Right cardiac atrium (tissue), 5 donors: ENCODE data around the gene CTNNA3. TPM values are rescaled to one million over a fixed set of nuclear protein-coding genes. Genes with fewer than 3 reads are reported as not detected.

Experiments used
- ATAC-seq, 2 donors: fragments of 200-7000 bp; cut with Tn5 transposase; one replicate each; pipeline versions ENCODE4 v1.8.0 to v1.9.1; 2020; ENCODE audit warnings: moderate library complexity in 2 of 2, mild to moderate bottlenecking in 1 of 2
- DNase-seq, 3 donors: peaks; one replicate each; pipeline ENCODE4 v3.0.0-alpha.2; 2020
- H3K27ac ChIP-seq: one replicate; pipeline ENCODE4 v1.5.1; 2013; ENCODE audit warnings: mild to moderate bottlenecking, low read length, control low read depth, moderate library complexity
- H3K27me3 ChIP-seq: one replicate; pipeline ENCODE4 v1.6.1; 2013; ENCODE audit not compliant: control insufficient read depth, insufficient read depth
- H3K4me1 ChIP-seq: one replicate; pipeline ENCODE4 v1.6.1; 2013; ENCODE audit warnings: low read length; ENCODE audit not compliant: control insufficient read depth, insufficient read depth
- H3K4me3 ChIP-seq: one replicate; pipeline ENCODE4 v1.5.1; 2013; ENCODE audit warnings: low read length, control low read depth
- H3K9me3 ChIP-seq: one replicate; pipeline ENCODE4 v1.6.1; 2013; ENCODE audit warnings: low read length; ENCODE audit not compliant: control insufficient read depth
- WGBS: extraction: QIAGEN DNeasy Blood & Tissue Kit; methylation state at CpG from one replicate; pipeline ENCODE4 v1.1.7; 2013; 5-methylcytosine and 5-hydroxymethylcytosine counted together
- intact Hi-C, 4 donors: fragments of 100-400 bp; cut with DNase I; formaldehyde crosslinking; loops; one replicate each; pipeline versions ENCODE4 v1.11.0 to v1.14.0; 2022 to 2023
- polyA plus RNA-seq: library from polyadenylated mRNA; stranded (reverse); fragments of 200-250 nt; gene quantifications from one replicate; pipeline ENCODE4 v1.2.3, GENCODE V29; 2013
- total RNA-seq, 4 donors: library from RNA; stranded (reverse); fragmentation: NEBNext Ultra II Directional; extraction: Animal tissue kit (Norgen Biotek cat#: 25700); gene quantifications; one replicate each; pipeline ENCODE4 v1.2.1, GENCODE V29; 2021
- donor health status: healthy with polysubstance abuse.
- donor health status: DM: no; HTN: yes; CAD: no.
- donor health status: DM: no; HTN: no; CAD: no.
- donor health status: DM: no; HTN: yes; CAD: no; lungs with severe emphysema.
- donor health status: DM: yes; HTN: yes; CAD: no.

The CTNNA3 gene
- total and polyA plus RNA-seq, 5 donors, result 4.5 to 81.7 (median 67.7) TPM

GRCh38 chr10:67173787-67174186, 522.2 kb downstream of the CTNNA3 start:
- Histone ChIP-seq H3K27me3 (no peaks in the 10 kb centered on the region), H3K4me3 (no peak overlapping the region), H3K9me3 (no peaks in the 10 kb centered on the region), H3K4me1 (no peaks in the 10 kb centered on the region), H3K27ac (no peak overlapping the region)
- DNase-seq, result no peak
- intact Hi-C loops, result no loop called here
- no peak for ATAC-seq

DNA sequence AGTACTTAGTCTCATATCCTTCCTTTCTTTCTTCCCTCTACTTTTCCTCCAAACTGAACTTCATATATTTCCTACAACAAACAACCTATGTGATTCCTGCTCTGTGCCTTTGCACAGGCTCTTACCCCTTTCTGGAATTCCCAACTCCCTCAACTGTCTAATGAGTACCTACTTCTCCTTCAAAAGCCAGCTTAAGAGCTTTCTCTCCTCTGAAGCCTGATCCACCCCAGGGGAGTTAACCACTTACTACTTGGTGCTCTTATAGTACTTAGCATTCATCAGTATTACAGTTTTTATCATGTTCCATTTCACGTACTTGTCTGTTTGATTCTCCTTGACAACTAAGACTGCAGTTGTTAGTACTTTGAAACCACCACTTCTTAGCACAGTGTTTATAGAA, 524.0 kb downstream of the CTNNA3 start:
- Histone ChIP-seq H3K27me3 (no peaks in the 10 kb centered on the region), H3K4me3 (no peak overlapping the region), H3K4me1 (no peaks in the 10 kb centered on the region), H3K27ac (no peak overlapping the region), H3K9me3 (no peaks in the 10 kb centered on the region)
- intact Hi-C loops, result no loop called here
- DNase-seq, result no peak
- no peak for ATAC-seq
- WGBS, result 66% methylated on average over 1 of the region's 1 CpG

DNA sequence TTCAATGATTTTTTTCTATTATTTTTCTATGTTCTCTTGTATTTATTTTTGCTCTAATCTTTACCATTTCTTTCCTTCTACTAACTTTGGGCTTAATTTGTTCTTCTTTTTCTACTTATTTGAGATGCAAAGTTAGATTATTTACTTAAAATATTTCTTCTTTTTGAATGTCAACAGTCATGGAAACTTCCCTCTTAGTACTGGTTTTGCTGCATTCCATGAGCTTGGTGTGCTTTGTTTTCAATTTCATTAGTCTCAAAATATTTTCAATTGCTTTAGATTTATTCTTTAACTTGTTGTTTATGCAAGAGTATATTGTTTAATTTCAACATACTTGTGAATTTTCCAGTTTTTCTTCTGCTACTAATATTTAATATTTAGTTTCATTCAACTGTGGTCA, 539.8 kb downstream of the CTNNA3 start:
- Histone ChIP-seq H3K9me3 (no peaks in the 10 kb centered on the region), H3K4me1 (no peaks in the 10 kb centered on the region), H3K27ac (no peak overlapping the region), H3K27me3 (no peaks in the 10 kb centered on the region), H3K4me3 (no peak overlapping the region)
- ATAC-seq (no peak), DNase-seq (no peak)
- intact Hi-C loops, result no loop called here

DNA sequence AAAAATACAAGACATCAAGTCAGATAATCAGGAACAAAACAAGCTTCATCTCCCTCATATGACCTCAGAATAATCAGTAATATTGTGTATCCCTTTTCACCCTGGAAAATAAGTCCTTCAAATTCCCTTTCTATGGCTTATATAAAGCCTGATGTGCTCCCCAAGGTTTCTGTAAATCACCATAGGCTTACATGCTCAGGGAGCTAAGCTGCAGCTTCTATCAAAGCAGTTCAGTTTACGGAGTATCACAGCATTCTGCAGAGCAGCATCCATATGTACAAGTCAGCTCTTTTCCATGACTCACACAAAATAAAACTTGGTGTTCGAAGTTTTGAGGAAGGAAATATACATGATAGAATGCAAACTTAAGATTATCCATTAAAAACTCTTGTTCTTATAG, 544.5 kb downstream of the CTNNA3 start:
- Histone ChIP-seq H3K4me1 (no peaks in the 10 kb centered on the region), H3K27me3 (no peaks in the 10 kb centered on the region), H3K4me3 (no peak overlapping the region), H3K9me3 (no peaks in the 10 kb centered on the region), H3K27ac (no peak overlapping the region)
- intact Hi-C loops, result no loop called here
- no peak for DNase-seq
- no peak for ATAC-seq
- 73% methylated on average over 2 of the region's 2 CpGs for WGBS

DNA sequence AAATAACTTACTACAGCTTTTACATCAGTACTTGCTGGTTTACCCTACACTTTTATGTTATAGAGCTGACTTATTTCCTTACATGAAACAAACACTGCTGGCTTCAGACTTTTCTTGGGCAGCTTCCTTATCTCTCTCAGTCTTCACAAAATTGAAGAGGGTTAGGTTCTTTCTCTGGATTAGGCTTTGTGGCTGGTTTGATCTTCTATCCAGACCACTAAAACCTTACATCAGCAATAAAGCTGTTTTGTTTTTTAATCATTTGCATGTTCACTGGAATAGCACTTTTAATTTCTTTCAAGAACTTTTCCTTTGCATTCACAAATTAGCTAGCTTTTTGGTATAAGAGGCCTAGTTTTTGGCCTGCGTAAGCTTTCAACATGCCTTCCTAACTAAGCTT, 551.5 kb downstream of the CTNNA3 start:
- peaks cover 3% of the 10 kb centered on the region for H3K4me1 ChIP-seq
- intact Hi-C loops, result no loop called here
- DNase-seq, result no peak
- ATAC-seq, result no peak
- no peak overlapping the region for H3K4me3 ChIP-seq
- no peak overlapping the region for H3K27ac ChIP-seq
- no peaks in the 10 kb centered on the region for H3K27me3 ChIP-seq
- H3K9me3 ChIP-seq, result no peaks in the 10 kb centered on the region
- WGBS, result 97% methylated on average over 1 of the region's 1 CpG

GRCh38 chr10:67141300-67141699, 554.7 kb downstream of the CTNNA3 start:
- WGBS, result 72% methylated on average over 6 of the region's 6 CpGs
- no peaks in the 10 kb centered on the region for H3K9me3 ChIP-seq
- peaks cover 3% of the 10 kb centered on the region for H3K4me1 ChIP-seq
- no peak overlapping the region for H3K4me3 ChIP-seq
- intact Hi-C loops, result no loop called here
- no peak overlapping the region for H3K27ac ChIP-seq
- H3K27me3 ChIP-seq, result no peaks in the 10 kb centered on the region
- no peak for DNase-seq
- no peak for ATAC-seq

DNA sequence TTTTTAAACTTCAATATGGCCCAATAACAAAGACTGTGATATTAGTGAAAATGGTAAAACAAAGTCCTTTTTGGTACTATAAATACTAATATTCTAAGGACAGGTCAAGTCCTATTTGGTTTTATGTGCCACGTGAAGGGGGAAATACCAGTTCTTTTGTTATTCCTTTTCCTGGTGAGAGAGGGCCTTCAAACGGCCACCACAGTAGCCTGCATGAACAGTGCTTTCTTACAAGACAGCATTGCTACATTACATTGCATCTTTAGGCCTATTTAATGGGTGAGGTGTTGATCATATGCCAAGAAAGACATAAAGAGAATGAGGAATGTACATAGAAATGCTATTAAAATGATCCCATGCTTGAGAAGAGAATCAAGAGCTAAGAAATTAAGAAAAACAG, 555.4 kb downstream of the CTNNA3 start:
- no peak overlapping the region for H3K4me3 ChIP-seq
- H3K27me3 ChIP-seq, result no peaks in the 10 kb centered on the region
- no peak for ATAC-seq
- intact Hi-C loops, result no loop called here
- H3K27ac ChIP-seq, result no peak overlapping the region
- no peak for DNase-seq
- H3K4me1 ChIP-seq, result peaks cover 3% of the 10 kb centered on the region
- H3K9me3 ChIP-seq, result no peaks in the 10 kb centered on the region
- WGBS, result 30% methylated on average over 2 of the region's 2 CpGs

GRCh38 chr10:67127441-67127840, 568.6 kb downstream of the CTNNA3 start:
- WGBS, result 78% methylated on average over 2 of the region's 2 CpGs
- no peak for ATAC-seq
- intact Hi-C loops, result no loop called here

DNA sequence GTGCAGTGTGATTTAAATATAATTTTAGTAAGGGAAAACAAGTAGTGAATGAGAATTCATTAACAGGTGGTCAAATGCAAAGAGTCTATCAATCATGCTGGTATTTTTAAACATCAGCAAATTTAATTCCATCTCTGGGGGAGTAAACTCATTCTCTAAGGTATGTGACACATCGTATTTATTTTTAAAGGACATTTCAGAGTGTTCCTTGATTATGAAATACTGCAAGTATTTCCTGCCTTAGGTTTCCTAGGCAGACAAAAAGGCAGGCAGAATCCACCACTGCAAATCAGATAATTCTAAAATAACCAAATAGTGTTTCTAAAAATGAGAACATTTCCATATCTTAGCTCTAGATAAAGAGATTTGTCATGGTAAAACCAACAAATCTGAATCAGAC, 576.3 kb downstream of the CTNNA3 start:
- no peak for ATAC-seq
- no peak for DNase-seq
- WGBS, result 21% methylated on average over 1 of the region's 1 CpG
- no peaks in the 10 kb centered on the region for H3K27me3 ChIP-seq
- no peak overlapping the region for H3K4me3 ChIP-seq
- no peak overlapping the region for H3K27ac ChIP-seq
- H3K9me3 ChIP-seq, result no peaks in the 10 kb centered on the region
- H3K4me1 ChIP-seq, result no peaks in the 10 kb centered on the region
- intact Hi-C loops, result no loop called here

More at GRCh38 chr10:67127441-67127840, 568.6 kb downstream of the CTNNA3 start:
- DNase-seq, result no peak
- H3K27ac ChIP-seq, result no peak overlapping the region
- no peaks in the 10 kb centered on the region for H3K4me1 ChIP-seq
- H3K4me3 ChIP-seq, result no peak overlapping the region
- H3K9me3 ChIP-seq, result no peaks in the 10 kb centered on the region
- H3K27me3 ChIP-seq, result no peaks in the 10 kb centered on the region

DNA sequence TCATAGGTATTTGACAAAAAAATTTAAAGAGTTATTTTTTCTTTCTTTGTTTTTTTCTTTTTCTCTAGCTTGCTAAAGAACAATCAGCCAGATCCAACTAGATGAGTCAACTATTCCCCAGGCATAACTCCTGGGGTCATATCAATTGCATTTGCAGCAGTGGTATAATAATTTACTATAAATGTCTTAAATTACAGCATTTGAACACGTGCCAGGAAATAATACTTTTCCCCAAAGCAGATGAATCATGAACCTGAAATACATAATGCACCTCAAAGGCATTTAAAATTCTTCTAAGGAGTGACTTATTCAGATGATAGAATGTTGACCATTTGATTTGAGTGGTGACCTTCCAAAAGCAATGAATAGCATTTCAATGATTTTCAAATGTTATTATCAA, 580.0 kb downstream of the CTNNA3 start:
- no peak overlapping the region for H3K4me3 ChIP-seq
- H3K27me3 ChIP-seq, result no peaks in the 10 kb centered on the region
- no peak for ATAC-seq
- whole genome bisulfite sequencing, result 55% methylated on average over 1 of the region's 1 CpG
- H3K27ac ChIP-seq, result no peak overlapping the region
- intact Hi-C loops, result no loop called here
- no peaks in the 10 kb centered on the region for H3K9me3 ChIP-seq
- DNase-seq, result no peak
- no peaks in the 10 kb centered on the region for H3K4me1 ChIP-seq

DNA sequence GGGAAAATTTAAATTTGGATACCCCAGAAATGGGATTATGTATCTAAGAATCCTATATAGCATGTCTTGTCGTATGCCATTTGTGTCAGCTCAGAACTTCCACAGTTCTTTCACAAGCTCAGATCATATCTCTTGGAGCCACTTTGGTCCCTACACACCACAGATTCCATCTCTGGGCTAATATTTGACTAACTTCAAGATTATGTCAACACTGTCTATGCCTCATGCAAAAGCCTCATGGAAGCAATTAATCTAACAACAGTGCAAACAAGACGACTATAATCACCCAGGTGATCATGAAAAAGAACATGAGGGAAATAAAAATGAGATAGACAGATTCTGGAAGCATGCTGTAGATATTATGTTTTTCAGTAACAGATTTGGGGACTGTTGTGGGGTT, 581.0 kb downstream of the CTNNA3 start:
- intact Hi-C loops, result no loop called here
- DNase-seq (no peak), ATAC-seq (no peak)
- H3K4me1 ChIP-seq, result no peaks in the 10 kb centered on the region
- no peaks in the 10 kb centered on the region for H3K9me3 ChIP-seq
- WGBS, result 93% methylated on average over 2 of the region's 2 CpGs
- no peaks in the 10 kb centered on the region for H3K27me3 ChIP-seq
- H3K4me3 ChIP-seq, result no peak overlapping the region
- H3K27ac ChIP-seq, result no peak overlapping the region

- 93% methylated on average over 1 of the region's 1 CpG for WGBS
- ATAC-seq (no peak), DNase-seq (no peak)
- no peaks in the 10 kb centered on the region for H3K9me3 ChIP-seq
- no peaks in the 10 kb centered on the region for H3K27me3 ChIP-seq
- intact Hi-C loops, result no loop called here
- no peaks in the 10 kb centered on the region for H3K4me1 ChIP-seq
- no peak overlapping the region for H3K4me3 ChIP-seq
- no peak overlapping the region for H3K27ac ChIP-seq
Observed at GRCh38 chr10:67112765-67113164, 583.2 kb downstream of the CTNNA3 start.
